ENCODE results near the gene TMEM179.

The TMEM179 gene

GRCh38 chr14:104599446-104599845, 5.1 kb downstream of the TMEM179 start:
- H3K36me3 ChIP-seq (replicated peaks): no peaks in the 10 kb centered on the region
- peaks cover 2% of the 10 kb centered on the region; the same call in 1 of the 2 replicates for H3K27me3 ChIP-seq (ENCODE audit: low read depth)
- no peak overlapping the region for H3K4me3 ChIP-seq
- DNase-seq (ENCODE audit: low spot score in 2 of 2): no peak
- in situ Hi-C loops (cut with MboI; ENCODE audit: low sequenced_read_pairs): no loop called here
- peaks cover 2% of the 10 kb centered on the region; the same call in 1 of the 2 replicates for H3K4me1 ChIP-seq
- no peaks in the 10 kb centered on the region for H3K9me3 ChIP-seq

GRCh38 chr14:104598910-104599273, 5.7 kb downstream of the TMEM179 start:
- DNase-seq (ENCODE audit: low spot score in 2 of 2): no peak
- no peaks in the 10 kb centered on the region for H3K9me3 ChIP-seq
- H3K4me1 ChIP-seq: no peaks in the 10 kb centered on the region
- no peak overlapping the region for H3K4me3 ChIP-seq
- no peaks in the 10 kb centered on the region for H3K36me3 ChIP-seq (replicated peaks)
- in situ Hi-C loops (cut with MboI; ENCODE audit: low sequenced_read_pairs): no loop called here
- H3K27me3 ChIP-seq (ENCODE audit: low read depth): peaks cover 5% of the 10 kb centered on the region

- Histone ChIP-seq H3K9me3 (no peaks in the 10 kb centered on the region), H3K4me1 (no peaks in the 10 kb centered on the region), H3K4me3 (no peak overlapping the region), H3K27me3 (ENCODE audit: low read depth) (peaks cover 4% of the 10 kb centered on the region), H3K36me3 (replicated peaks) (no peaks in the 10 kb centered on the region)
- DNase-seq (ENCODE audit: low spot score in 2 of 2): no peak
- in situ Hi-C loops (cut with MboI; ENCODE audit: low sequenced_read_pairs): no loop called here
Measured at GRCh38 chr14:104598039-104598909, 6.3 kb downstream of the TMEM179 start.

- no peaks in the 10 kb centered on the region for H3K36me3 ChIP-seq (replicated peaks)
- no peak for DNase-seq (ENCODE audit: low spot score in 2 of 2)
- no peaks in the 10 kb centered on the region for H3K9me3 ChIP-seq
- no peaks in the 10 kb centered on the region for H3K4me1 ChIP-seq
- H3K27me3 ChIP-seq (ENCODE audit: low read depth): peaks cover 4% of the 10 kb centered on the region
- H3K4me3 ChIP-seq: no peak overlapping the region
- in situ Hi-C loops (cut with MboI; ENCODE audit: low sequenced_read_pairs): no loop called here
Measured at GRCh38 chr14:104597576-104597975, 7.0 kb downstream of the TMEM179 start.

GRCh38 chr14:104596927-104597351, 7.6 kb downstream of the TMEM179 start:
- Histone ChIP-seq H3K4me3 (no peak overlapping the region), H3K36me3 (replicated peaks) (no peaks in the 10 kb centered on the region), H3K4me1 (no peaks in the 10 kb centered on the region), H3K27me3 (ENCODE audit: low read depth) (peaks cover 4% of the 10 kb centered on the region), H3K9me3 (no peaks in the 10 kb centered on the region)
- in situ Hi-C loops (cut with MboI; ENCODE audit: low sequenced_read_pairs): no loop called here
- no peak for DNase-seq (ENCODE audit: low spot score in 2 of 2)

- in situ Hi-C loops (cut with MboI; ENCODE audit: low sequenced_read_pairs): no loop called here
- Histone ChIP-seq H3K9me3 (no peaks in the 10 kb centered on the region), H3K4me3 (no peak overlapping the region), H3K27me3 (ENCODE audit: low read depth) (peaks cover 4% of the 10 kb centered on the region), H3K36me3 (replicated peaks) (no peaks in the 10 kb centered on the region), H3K4me1 (no peaks in the 10 kb centered on the region)
- no peak for DNase-seq (ENCODE audit: low spot score in 2 of 2)
Measured at GRCh38 chr14:104596451-104596918, 8.1 kb downstream of the TMEM179 start.

- H3K4me3 ChIP-seq: no peak overlapping the region
- H3K36me3 ChIP-seq (replicated peaks): no peaks in the 10 kb centered on the region
- H3K4me1 ChIP-seq: no peaks in the 10 kb centered on the region
- no peak for DNase-seq (ENCODE audit: low spot score in 2 of 2)
- H3K27me3 ChIP-seq (ENCODE audit: low read depth): peaks cover 4% of the 10 kb centered on the region
- H3K9me3 ChIP-seq: no peaks in the 10 kb centered on the region
- in situ Hi-C loops (cut with MboI; ENCODE audit: low sequenced_read_pairs): no loop called here
Measured at GRCh38 chr14:104595911-104596450, 8.6 kb downstream of the TMEM179 start.

- Histone ChIP-seq H3K4me1 (no peaks in the 10 kb centered on the region), H3K4me3 (no peak overlapping the region), H3K36me3 (replicated peaks) (no peaks in the 10 kb centered on the region), H3K27me3 (ENCODE audit: low read depth) (peaks cover 7% of the 10 kb centered on the region), H3K9me3 (no peaks in the 10 kb centered on the region)
- in situ Hi-C loops (cut with MboI; ENCODE audit: low sequenced_read_pairs): no loop called here
- no peak for DNase-seq (ENCODE audit: low spot score in 2 of 2)
Measured at GRCh38 chr14:104595116-104595675, 9.4 kb downstream of the TMEM179 start.

GRCh38 chr14:104594310-104595046, 10.1 kb downstream of the TMEM179 start:
- H3K4me3 ChIP-seq: no peak overlapping the region
- no peaks in the 10 kb centered on the region for H3K4me1 ChIP-seq
- no peaks in the 10 kb centered on the region for H3K9me3 ChIP-seq
- in situ Hi-C loops (cut with MboI; ENCODE audit: low sequenced_read_pairs): no loop called here
- peaks cover 8% of the 10 kb centered on the region for H3K27me3 ChIP-seq (ENCODE audit: low read depth)
- DNase-seq (ENCODE audit: low spot score in 2 of 2): no peak
- no peaks in the 10 kb centered on the region for H3K36me3 ChIP-seq (replicated peaks)

GRCh38 chr14:104593710-104594136, 10.8 kb downstream of the TMEM179 start:
- no peak for DNase-seq (ENCODE audit: low spot score in 2 of 2)
- no peaks in the 10 kb centered on the region for H3K4me1 ChIP-seq
- H3K4me3 ChIP-seq: no peak overlapping the region
- no peaks in the 10 kb centered on the region for H3K36me3 ChIP-seq (replicated peaks)
- in situ Hi-C loops (cut with MboI; ENCODE audit: low sequenced_read_pairs): no loop called here
- H3K27me3 ChIP-seq (ENCODE audit: low read depth): peaks cover 8% of the 10 kb centered on the region
- H3K9me3 ChIP-seq: no peaks in the 10 kb centered on the region

- Histone ChIP-seq H3K9me3 (no peaks in the 10 kb centered on the region), H3K4me1 (no peaks in the 10 kb centered on the region), H3K36me3 (replicated peaks) (no peaks in the 10 kb centered on the region), H3K27me3 (ENCODE audit: low read depth) (peaks cover 8% of the 10 kb centered on the region), H3K4me3 (no peak overlapping the region)
- no peak for DNase-seq (ENCODE audit: low spot score in 2 of 2)
- in situ Hi-C loops (cut with MboI; ENCODE audit: low sequenced_read_pairs): no loop called here
Measured at GRCh38 chr14:104593241-104593701, 11.3 kb downstream of the TMEM179 start.

GRCh38 chr14:104592785-104593184, 11.8 kb downstream of the TMEM179 start:
- H3K9me3 ChIP-seq: no peaks in the 10 kb centered on the region

GRCh38 chr14:104592292-104592672, 12.3 kb downstream of the TMEM179 start:
- Histone ChIP-seq H3K36me3 (replicated peaks) (no peaks in the 10 kb centered on the region), H3K4me1 (no peaks in the 10 kb centered on the region), H3K9me3 (no peaks in the 10 kb centered on the region), H3K4me3 (no peak overlapping the region), H3K27me3 (ENCODE audit: low read depth) (peaks cover 8% of the 10 kb centered on the region)
- in situ Hi-C loops (cut with MboI; ENCODE audit: low sequenced_read_pairs): no loop called here
- DNase-seq (ENCODE audit: low spot score in 2 of 2): no peak

More at GRCh38 chr14:104592785-104593184, 11.8 kb downstream of the TMEM179 start:
- no peak for DNase-seq (ENCODE audit: low spot score in 2 of 2)
- peaks cover 8% of the 10 kb centered on the region for H3K27me3 ChIP-seq (ENCODE audit: low read depth)
- H3K36me3 ChIP-seq (replicated peaks): no peaks in the 10 kb centered on the region
- H3K4me1 ChIP-seq: no peaks in the 10 kb centered on the region
- no peak overlapping the region for H3K4me3 ChIP-seq
- in situ Hi-C loops (cut with MboI; ENCODE audit: low sequenced_read_pairs): no loop called here

Data from HAP-1 (cell line).